Head of caudate nucleus (tissue), 42 donors: Measurements from ENCODE around the gene CKM.
A peak's percentile ranks its signal among the peaks of the same experiment; 100 is the strongest.
"Not testable (repeated sequence)": the region's sequence is repeated elsewhere in the genome, so short reads cannot be mapped to it uniquely, and the experiment has no call there.

Experiments
- DNase-seq, 42 donors: peaks; one replicate each; pipeline versions ENCODE4 v3.0.0 to v3.0.0-alpha.2; 2020 to 2021; ENCODE audit warnings: mixed read lengths in 7 of 42
- intact Hi-C: fragments of 100-400 bp; cut with DNase I; formaldehyde crosslinking; loops from one replicate; pipeline ENCODE4 v1.15.0; 2022

CKM gene

DNA sequence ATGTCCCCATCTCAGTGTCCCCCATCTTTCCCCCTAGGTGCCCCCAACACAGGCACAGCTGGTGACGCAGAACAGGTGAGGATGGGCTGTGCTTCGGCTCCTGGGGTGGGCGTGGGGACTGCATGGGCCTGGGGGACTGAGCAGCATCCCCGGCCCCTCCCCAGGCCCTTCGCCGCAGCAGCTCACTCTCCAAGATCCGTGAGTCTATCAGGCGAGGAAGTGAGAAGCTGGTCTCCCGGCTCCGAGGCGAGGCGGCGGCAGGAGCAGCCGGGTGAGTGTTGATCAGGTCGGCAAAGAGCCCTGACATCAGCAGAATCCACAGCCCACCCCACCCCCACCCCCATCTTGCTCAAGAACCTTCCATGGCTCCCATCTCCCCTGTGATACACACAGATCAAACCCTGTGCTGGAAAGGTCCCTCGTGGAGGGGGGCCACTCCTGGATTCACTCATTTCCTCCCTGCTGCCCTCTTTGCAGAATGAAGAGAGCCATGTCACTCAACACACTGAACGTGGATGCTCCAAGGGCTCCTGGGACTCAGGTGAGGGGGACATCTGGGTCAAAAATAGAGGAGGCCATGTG lies 27.9 kb upstream of the CKM start:
- intact Hi-C loops: no loop called here

DNA sequence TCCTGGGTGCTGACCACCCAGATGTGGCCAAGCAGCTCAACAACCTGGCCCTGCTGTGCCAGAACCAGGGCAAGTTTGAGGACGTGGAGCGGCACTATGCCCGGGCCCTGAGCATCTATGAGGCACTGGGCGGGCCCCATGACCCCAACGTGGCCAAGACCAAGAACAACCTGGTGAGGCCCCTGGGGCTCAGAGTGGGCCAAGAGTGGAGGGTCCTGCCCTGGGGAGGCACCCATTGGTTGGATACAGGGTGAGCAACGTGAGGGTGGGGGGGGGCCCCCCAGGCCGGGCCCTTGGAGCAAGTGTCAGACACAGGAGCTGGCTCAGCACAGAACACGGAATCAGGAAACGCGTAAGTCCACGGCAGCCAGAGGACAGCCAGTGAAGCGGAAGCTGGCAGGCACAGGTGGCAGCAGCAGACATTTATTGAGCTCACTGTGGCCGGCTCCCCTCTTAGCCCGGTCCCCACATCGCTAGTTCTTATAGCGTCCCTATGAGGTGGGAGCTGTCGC lies 26.8 kb upstream of the CKM start:
- DNase-seq: no peak
- intact Hi-C loops: no loop called here

More for the DNA sequence above, 27.9 kb upstream of the CKM start:
- no peak for DNase-seq

DNA sequence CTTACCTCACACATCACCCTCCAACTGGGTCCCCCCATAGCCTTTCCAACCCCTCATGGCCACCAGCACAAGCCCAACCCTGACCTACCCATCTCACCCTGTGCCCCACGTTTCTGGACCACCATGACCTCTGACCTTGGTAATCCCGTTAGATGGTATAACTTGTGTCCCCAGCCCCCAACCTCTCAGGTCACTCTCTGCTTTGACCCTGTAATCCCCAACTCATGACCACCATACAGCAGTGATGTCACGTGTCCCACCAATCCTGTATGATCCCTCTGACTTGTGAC lies 26.4 kb upstream of the CKM start:
- DNase-seq: no peak
- intact Hi-C loops: no loop called here

DNA sequence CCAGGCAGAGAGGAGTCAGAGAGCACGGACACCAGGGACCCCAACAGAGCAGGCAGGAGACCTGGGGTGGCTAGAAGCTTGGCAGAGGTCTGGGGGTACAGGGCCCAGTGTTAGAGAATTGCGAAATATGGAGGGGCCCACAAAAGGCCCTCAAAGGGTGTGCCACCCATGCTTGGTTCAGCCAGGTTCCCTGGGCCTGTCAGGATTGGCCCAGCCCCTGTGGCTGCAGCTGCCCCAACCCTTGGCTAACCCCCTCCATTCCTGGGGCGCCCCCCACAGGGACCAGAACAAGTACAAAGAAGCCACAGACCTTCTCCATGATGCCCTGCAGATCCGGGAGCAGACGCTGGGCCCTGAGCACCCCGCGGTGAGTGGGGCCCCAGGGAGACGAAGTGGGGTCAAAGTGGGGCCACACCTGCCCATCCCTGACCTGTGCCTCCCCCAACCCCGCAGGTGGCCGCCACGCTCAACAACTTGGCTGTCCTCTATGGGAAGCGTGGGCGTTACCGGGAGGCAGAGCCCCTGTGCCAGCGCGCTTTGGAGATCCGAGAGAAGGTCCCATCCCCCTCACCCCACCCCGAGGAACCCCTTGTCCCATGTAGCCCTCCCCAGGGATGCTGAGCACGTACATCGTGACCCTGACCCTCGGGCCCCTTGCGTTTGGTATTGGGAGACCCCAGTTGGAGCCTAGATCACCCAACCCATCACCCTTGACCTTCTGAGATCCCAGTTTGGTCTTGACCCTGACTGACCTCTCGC lies 25.9 kb upstream of the CKM start:
- intact Hi-C loops: no loop called here
- no peak for DNase-seq

GRCh38 chr19:45347570-45348366 lies 25.1 kb upstream of the CKM start:
- intact Hi-C loops: no loop called here
- no peak for DNase-seq

DNA sequence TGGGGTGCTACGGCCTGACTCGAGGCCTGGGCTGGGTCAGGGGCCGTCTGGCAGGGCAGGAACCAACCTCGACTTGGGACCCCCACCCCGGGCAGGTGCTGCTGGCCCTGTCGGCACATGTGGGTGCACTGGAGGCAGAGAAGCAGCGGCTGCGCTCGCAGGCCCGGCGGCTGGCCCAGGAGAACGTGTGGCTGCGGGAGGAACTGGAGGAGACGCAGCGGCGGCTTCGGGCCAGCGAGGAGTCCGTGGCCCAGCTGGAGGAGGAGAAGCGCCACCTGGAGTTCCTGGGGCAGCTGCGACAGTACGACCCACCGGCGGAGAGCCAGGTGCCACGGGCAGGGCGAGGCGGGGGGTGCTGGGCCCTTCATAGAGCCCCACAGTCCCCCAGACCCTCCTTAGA lies 23.8 kb upstream of the CKM start:
- intact Hi-C loops: no loop called here

GRCh38 chr19:45345506-45345860 lies 22.8 kb upstream of the CKM start:
- DNase-seq: no peak
- intact Hi-C loops: no loop called here

More for the DNA sequence above, 23.8 kb upstream of the CKM start:
- no peak for DNase-seq

DNA sequence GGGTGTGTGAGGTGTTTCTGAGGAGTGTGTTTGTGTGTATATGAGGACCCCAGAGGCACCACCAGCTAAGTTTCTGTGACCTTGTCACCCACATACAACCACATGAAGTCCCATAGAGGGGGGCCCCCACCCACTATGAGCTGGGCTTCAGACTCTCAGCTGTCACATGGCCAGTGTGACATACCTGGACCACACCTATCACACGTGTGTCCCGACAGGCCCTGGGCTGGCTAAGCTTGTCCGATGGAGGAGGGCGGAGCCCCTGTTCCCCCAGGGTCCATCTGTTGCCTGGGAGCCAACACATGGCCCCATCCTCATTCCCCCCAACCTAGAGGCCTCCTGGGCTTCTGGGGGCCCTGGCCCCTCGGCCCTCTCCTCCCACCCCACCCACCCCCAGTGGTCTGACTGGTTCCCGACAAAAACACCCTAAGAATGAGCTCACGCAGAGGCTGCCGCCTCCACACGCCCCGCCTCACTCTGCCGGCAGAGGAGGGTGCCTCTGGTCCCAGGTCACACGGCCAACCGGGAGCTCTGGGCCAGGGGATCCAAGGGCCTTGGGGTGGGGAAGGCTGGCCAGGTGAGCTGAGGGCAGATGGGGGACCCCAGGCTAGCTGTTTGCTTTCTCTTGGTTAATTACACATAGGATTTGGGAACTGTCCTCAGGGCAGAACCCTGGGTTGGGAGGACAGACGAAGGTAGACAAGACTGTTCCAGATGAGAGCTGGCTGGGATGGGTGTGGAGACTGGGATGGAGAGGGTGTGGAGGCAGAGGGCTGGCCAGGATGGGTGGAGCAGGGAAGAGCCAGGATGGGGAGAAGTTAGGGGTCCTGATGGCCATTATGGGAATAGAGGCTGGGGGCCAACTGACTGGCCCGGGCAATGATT lies 22.2 kb upstream of the CKM start:
- intact Hi-C loops: no loop called here
- peak in 1 of 42 donors; percentile 19 for DNase-seq

DNA sequence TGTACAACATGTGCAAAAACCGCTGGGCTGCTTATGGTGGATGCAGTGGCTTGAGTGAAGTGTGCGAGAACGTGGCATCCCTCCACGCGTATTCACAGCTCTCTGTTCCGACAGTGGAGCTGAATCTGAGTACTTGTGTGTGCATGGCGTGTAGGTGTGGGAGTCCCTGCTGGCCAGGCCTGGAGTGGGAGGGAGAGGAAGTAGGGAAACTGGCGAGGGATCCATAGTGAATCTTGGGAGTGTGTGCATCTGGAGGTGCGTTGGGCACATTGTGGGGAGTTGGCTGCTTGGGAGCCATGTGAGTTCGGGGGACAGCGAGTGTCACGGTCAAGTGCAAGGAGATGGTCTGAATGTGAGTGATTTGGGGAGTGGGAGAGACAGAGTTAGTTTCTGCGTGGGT lies 20.2 kb upstream of the CKM start:
- intact Hi-C loops: no loop called here
- DNase-seq: no peak

GRCh38 chr19:45340899-45341453 lies 18.3 kb upstream of the CKM start:
- intact Hi-C loops: no loop called here
- no peak for DNase-seq

DNA sequence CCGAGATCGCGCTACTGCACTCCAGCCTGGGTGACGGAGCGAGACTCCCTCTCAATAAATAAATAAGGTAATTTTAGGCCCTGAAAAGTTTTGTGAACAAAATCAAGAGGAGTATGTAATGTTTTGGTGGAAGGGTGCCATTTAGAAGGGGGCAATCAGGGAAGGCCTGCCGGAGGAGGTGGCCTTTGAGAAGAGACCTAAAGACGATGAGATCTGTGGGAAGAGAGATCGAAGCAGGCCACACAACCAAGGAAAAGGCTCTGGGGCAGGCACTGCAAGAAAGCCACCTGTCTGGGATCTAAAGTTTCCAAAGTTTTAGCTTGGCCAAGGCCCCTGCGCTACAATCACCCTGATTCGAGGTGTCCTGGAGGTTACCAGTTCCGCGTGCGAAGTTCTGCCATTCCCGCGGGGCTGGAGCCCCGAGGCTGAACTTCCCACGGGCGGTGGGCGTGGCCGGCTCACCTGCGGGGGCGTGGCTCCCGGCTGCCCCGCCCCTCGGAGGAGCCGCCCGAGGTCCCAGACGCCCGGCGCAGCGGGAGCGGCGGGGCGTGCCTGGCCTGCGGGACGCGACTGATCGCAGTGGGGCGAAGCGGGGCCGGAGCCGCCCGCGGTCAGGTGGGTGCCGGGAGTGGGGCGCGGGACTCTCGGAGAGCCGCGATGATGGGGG lies 17.7 kb upstream of the CKM start, which contains the start of gene KLC3:
KLC3 (plus strand) TSS at position 519 of the 667 bp plus-strand sequence. CDS start 4,792 bp downstream, outside the sequence.
- intact Hi-C loops: no loop called here
- DNase-seq: peak in 2 of 42 donors; percentile 11 to 13

GRCh38 chr19:45339629-45340028 lies 17.0 kb upstream of the CKM start:
- intact Hi-C loops: no loop called here
- DNase-seq: no peak

- no peak for DNase-seq
- intact Hi-C loops: no loop called here
Observed at GRCh38 chr19:45336696-45337251, 14.1 kb upstream of the CKM start.

- intact Hi-C loops, DNase-seq: not testable (repeated sequence)
Observed at GRCh38 chr19:45334881-45335280, 12.2 kb upstream of the CKM start.

GRCh38 chr19:45333609-45334303 lies 11.1 kb upstream of the CKM start:
- intact Hi-C loops: no loop called here
- no peak for DNase-seq

- intact Hi-C loops: no loop called here
- DNase-seq: no peak
Observed at GRCh38 chr19:45331411-45331810, 8.7 kb upstream of the CKM start.

DNA sequence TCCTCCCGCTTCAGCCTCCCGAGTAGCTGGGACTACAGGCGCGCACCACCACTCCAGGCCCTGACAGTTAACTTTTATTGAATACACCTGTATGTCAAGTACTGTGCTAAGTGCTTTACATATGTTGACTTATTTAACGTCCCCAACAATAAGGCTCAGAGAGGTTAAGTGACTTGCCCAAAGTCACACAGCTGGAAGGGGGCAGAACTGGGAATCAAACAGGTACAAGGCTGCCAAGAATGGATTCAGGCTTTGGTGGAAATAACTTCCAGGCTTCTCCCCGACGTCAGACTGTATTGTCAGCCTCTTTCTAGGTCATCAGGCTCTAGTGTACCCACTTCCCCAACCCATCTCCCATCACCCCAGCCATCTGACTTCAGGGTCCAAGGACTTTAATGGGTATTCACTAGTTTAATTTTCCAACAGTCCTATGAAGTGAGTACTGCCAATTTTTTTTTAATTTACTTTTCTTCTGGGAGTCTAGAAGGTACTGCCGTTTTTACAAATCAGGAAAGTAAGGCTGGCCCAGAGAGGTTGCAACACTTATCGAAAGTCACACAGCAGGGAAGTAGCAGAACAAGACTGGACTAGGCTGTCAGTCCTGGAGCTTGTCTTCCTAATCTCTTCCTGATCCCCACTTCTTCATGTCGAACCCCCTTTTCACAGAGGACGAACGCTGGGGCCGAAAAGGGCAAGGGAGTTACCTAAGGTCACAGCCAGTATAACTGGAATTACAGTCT lies 4.9 kb upstream of the CKM start:
- DNase-seq: no peak
- intact Hi-C loops: no loop called here
